Epithelial cell of proximal tubule (primary cell): ENCODE data around the gene MET. TPM values are rescaled to one million over a fixed set of nuclear protein-coding genes. Genes with fewer than 3 reads are reported as not detected.

Experiments
- DNase-seq: peaks from one replicate; pipeline ENCODE4 v3.0.0-alpha.2; 2011; ENCODE audit warnings: low read depth
- H3K4me3 ChIP-seq: 2 replicates; pipeline ENCODE4 v1.5.1; 2011; ENCODE audit warnings: low read depth, mild to moderate bottlenecking, low read length
- total RNA-seq: library from RNA; depleted of rRNA; stranded (reverse); fragments of >200 nt; gene quantifications from 2 replicates; pipeline ENCODE4 v1.2.3, GENCODE V29; 2015
- TF ChIP-seq, protein P1 (sequence below): conservative IDR thresholded peaks from 2 replicates; pipeline ENCODE4 v1.5.1; 2012; ENCODE audit warnings: low read depth, mild to moderate bottlenecking, low read length

MET gene
- total RNA-seq, 1 donor from 2014 or later: 155 TPM

- no peak overlapping the region for H3K4me3 ChIP-seq
- TF ChIP-seq, protein P1, sequence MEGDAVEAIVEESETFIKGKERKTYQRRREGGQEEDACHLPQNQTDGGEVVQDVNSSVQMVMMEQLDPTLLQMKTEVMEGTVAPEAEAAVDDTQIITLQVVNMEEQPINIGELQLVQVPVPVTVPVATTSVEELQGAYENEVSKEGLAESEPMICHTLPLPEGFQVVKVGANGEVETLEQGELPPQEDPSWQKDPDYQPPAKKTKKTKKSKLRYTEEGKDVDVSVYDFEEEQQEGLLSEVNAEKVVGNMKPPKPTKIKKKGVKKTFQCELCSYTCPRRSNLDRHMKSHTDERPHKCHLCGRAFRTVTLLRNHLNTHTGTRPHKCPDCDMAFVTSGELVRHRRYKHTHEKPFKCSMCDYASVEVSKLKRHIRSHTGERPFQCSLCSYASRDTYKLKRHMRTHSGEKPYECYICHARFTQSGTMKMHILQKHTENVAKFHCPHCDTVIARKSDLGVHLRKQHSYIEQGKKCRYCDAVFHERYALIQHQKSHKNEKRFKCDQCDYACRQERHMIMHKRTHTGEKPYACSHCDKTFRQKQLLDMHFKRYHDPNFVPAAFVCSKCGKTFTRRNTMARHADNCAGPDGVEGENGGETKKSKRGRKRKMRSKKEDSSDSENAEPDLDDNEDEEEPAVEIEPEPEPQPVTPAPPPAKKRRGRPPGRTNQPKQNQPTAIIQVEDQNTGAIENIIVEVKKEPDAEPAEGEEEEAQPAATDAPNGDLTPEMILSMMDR: no peak
- DNase-seq: peak; percentile 98
These were observed 104.8 kb downstream of the MET start for GRCh38 chr7:116776610-116777289.

- no peak overlapping the region for H3K4me3 ChIP-seq
- TF ChIP-seq, protein P1: no peak
- no peak for DNase-seq
These were observed 105.8 kb downstream of the MET start for GRCh38 chr7:116777651-116778281.

DNA sequence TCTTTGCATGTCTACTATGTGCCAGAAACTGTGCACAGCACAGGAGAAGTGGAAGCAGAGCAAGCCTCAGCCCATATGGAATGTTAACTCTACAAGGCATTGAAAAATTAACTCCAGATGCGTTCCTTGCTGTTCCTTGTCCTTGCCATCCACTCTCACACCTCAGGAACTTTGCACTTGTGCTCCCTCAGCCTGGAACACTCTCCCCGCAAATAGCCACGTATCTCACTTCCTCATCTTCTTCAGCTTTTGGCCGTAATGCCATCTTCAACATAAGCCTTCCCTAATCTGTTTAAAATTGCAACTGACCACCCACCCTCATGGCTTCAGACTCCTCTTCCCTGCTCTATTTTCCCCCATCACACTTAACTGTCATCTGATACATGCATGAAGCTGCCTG, 107.2 kb downstream of the MET start:
- no peak overlapping the region for H3K4me3 ChIP-seq
- no peak for DNase-seq
- TF ChIP-seq, protein P1: no peak

DNA sequence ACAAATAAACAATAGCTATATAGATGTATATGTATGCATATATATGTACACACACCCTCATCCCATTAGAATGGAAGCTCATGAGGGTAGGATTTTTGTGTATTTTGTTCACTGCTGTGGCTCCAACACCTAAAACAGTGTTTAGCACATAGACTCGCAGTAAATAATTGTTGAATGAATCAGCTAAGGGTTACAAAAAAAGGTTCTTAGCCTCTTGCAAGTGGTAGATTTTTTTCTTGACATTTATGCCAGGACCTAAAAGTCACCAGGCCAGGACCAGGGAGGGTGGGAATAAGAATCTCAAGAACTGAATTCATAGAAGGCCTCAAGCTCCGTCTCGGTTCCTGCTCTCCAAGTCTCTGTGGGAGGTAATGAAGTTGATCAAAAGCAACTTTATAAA, 107.9 kb downstream of the MET start:
- no peak overlapping the region for H3K4me3 ChIP-seq
- TF ChIP-seq, protein P1: no peak
- no peak for DNase-seq

GRCh38 chr7:116780521-116780920, 108.5 kb downstream of the MET start:
- no peak for DNase-seq
- TF ChIP-seq, protein P1: no peak
- no peak overlapping the region for H3K4me3 ChIP-seq

- TF ChIP-seq, protein P1: no peak
- H3K4me3 ChIP-seq: no peak overlapping the region
- no peak for DNase-seq
These were observed 109.0 kb downstream of the MET start for GRCh38 chr7:116780966-116781365.

DNA sequence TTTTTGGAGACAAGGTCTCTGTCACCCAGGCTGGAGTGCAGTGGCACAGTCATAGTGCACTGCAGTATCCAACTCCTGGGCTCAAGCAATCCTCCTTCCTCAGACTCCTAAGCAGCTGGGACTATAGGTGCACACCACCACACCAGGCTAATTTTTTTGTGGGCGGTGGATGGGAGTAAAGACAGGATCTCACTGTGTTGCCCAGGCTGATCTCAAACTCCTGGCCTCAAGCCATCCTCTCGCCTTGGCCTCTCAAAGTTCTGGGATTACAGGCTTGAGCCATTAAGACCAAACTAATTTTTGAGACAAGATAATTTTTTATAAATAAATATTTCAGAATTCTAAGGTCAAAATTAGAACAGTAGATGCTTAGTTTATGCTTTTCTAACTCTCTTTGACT, 109.6 kb downstream of the MET start:
- H3K4me3 ChIP-seq: no peak overlapping the region
- DNase-seq: no peak
- TF ChIP-seq, protein P1: no peak
